NB4 (cell line): ENCODE measurements around the gene THADA.

Source experiments
- POLR2A ChIP-seq: IDR thresholded peaks from 2 replicates; pipeline ENCODE4 v1.6.1; 2011; ENCODE audit warnings: mild to moderate bottlenecking; ENCODE audit not compliant: insufficient read length; ENCODE audit errors: extremely low read depth
- TF ChIP-seq, protein P1 (sequence below): IDR thresholded peaks from one replicate; pipeline ENCODE4 v1.5.1; 2012; ENCODE audit warnings: low read depth, low read length
- TF ChIP-seq, protein P2 (sequence below): IDR thresholded peaks from 2 replicates; pipeline ENCODE4 v1.6.1; 2011; ENCODE audit warnings: low read depth, low read length

DNA sequence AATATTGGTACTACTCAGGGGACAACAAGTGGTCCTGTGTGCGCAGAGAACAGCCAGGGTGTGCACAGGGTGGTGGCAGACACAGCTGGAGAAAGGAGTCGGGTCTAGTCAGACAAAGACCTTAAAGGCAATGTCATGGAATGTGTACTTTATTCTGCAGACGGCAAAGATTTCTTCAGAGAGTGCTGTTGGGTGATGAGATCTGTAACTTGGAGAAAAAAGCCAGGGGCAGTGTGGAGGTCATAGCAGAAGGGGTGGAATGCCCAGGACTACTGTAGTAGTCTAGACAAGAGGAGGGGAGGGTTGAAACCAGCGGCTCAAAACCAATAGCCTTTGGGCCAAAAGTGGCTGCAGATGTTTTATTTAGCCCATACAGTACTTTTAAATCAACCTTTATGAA is 248.1 kb downstream of the THADA start:
- TF ChIP-seq, protein P1, sequence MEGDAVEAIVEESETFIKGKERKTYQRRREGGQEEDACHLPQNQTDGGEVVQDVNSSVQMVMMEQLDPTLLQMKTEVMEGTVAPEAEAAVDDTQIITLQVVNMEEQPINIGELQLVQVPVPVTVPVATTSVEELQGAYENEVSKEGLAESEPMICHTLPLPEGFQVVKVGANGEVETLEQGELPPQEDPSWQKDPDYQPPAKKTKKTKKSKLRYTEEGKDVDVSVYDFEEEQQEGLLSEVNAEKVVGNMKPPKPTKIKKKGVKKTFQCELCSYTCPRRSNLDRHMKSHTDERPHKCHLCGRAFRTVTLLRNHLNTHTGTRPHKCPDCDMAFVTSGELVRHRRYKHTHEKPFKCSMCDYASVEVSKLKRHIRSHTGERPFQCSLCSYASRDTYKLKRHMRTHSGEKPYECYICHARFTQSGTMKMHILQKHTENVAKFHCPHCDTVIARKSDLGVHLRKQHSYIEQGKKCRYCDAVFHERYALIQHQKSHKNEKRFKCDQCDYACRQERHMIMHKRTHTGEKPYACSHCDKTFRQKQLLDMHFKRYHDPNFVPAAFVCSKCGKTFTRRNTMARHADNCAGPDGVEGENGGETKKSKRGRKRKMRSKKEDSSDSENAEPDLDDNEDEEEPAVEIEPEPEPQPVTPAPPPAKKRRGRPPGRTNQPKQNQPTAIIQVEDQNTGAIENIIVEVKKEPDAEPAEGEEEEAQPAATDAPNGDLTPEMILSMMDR: no peak
- no peak for TF ChIP-seq POLR2A
- TF ChIP-seq, protein P2, sequence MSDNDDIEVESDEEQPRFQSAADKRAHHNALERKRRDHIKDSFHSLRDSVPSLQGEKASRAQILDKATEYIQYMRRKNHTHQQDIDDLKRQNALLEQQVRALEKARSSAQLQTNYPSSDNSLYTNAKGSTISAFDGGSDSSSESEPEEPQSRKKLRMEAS: no peak
